ENCODE results near the gene SLC45A1.
"Not testable (repeated sequence)": the region's sequence is repeated elsewhere in the genome, so short reads cannot be mapped to it uniquely, and the experiment has no call there.

The SLC45A1 gene

GRCh38 chr1:8367571-8368194 lies 49.8 kb downstream of the SLC45A1 start:
- no peak for DNase-seq (ENCODE audit: low spot score)

DNA sequence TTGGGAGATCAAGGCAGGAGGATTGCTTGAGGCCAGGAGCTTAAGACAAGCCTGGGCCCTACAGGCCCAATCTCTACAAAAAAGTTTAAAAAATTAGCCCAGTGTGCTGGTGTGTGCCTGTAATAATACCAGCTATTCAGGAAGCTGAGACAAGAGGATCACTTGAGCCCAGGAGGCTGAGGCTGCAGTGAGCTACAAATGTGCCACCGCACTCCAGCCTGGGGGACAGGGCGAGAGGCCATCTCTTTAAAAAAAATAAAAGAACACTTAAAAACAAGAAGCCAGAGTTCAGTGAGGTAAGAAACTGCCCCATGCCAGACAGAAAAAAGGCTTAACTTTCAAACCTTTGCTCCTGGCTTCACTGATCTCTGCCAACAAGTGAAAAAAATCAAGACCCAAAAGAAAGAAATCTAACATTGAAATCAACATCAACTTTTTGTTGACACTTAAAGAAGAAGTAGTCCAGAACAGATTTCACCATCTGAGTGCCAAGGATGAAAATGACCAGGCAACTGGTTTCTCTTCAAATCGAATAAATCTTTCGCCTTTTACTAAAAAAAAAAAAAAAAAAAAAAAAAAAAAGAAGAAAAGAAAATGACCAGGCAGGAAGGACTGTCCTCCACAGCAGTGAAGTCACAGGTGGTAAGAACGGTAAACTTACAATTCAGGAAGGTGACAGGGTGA lies 51.2 kb downstream of the SLC45A1 start:
- no peak for DNase-seq (ENCODE audit: low spot score)

DNA sequence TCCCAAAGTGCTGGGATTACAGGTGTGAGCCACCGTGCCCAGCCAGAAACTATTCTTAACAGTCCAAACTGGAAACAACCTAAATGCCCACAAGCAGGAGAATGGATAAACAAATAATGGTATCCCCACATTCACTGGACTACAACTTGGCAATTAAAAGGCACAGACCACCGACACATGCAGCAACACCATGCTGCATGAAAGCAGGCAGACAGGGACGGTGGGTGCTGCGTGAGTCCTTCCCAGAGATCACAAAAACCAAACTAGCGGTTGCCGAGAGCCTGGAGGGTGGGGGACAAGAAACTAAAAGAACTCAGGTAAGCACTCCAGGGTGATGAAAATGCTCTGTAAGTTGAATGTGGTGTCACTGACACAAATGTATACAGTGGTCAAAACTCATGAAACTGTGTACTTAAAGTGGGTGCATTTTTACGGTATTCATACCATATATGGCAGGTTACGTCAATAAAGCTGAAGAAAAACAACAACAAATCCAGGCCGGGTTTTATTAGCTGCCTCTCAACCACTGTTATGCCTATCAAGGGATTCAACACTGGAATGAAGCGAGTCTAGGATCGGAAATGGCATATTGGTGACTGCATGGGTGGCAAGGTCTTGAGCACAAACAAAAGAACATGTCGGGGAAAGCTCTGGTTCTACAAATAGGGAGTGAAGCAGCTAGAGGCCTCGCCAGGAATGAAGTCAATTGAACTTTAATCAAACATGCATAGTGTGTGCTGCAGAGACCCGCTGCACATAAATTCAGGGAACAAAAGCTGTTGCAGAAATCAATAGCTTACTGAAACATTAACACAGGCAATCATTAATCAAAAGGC lies 52.4 kb downstream of the SLC45A1 start:
- no peak for DNase-seq (ENCODE audit: low spot score)

DNA sequence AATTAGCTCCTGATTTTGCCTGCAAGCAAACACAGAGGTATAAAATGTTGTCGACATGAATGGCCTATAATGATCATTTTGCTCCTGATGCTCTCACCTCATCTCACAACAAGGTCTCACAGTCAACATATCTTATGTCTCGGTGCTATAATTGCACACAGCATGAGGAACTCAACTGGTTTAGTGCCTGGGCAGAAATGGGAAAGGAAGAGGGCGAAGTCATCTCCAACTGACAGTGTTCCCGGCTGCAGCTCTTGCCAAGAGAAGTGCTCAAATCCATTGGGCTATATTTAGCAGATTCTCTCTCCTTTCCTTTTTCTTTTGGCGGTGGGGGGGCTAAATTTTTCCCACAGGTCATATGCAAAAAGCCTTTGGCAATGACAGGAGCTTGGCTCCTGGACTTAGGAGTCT lies 53.0 kb downstream of the SLC45A1 start:
- no peak for DNase-seq (ENCODE audit: low spot score)

DNA sequence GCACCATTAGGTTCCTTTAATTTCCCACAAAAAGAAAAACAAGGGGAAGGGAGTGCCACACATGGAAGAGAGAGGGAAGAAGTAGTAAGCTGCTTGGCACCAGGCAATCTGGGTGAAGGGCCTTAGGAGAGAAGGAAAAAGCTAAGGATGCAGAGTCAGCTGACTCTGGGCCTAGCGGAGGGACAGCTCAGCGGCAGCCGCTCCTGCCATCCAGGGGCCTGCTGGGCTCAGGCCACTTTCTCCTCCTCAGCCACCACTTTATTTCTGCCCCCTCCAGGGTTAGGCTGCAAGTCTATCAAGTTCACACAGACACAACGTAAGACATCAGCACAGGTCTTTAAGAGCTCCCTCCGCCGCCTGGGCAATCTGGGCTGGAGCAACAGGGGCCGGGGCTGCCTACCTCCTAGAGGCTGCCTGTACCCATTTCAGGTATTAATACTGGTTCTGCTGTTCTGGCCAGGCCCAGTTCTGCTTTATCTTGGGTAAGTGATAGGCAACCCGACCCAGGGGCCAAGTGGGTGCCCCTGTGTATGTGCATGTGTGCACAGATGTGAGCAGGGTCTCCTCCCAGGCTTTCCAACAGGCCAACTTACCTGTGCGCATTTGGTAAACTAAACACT lies 53.6 kb downstream of the SLC45A1 start:
- no peak for DNase-seq (ENCODE audit: low spot score)

DNA sequence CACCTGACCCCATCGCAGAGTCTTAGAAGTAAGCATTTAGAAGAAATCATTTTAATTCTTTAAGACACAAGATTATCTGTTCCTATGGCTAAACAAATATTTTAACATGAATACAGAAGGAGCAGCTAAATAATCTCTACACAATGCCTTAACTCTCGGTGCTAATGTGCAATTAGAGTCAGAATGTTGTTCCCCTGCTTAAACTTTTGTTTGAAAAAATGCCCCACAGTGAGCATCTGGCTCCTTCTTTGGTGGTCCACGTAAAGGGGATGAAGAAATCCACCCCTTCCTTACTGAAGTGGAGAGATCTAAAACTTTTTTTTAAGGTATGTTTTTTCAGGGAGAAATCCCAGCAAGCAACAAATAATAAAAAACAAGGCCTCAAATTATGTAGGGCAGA lies 55.2 kb downstream of the SLC45A1 start:
- no peak for DNase-seq (ENCODE audit: low spot score)

DNA sequence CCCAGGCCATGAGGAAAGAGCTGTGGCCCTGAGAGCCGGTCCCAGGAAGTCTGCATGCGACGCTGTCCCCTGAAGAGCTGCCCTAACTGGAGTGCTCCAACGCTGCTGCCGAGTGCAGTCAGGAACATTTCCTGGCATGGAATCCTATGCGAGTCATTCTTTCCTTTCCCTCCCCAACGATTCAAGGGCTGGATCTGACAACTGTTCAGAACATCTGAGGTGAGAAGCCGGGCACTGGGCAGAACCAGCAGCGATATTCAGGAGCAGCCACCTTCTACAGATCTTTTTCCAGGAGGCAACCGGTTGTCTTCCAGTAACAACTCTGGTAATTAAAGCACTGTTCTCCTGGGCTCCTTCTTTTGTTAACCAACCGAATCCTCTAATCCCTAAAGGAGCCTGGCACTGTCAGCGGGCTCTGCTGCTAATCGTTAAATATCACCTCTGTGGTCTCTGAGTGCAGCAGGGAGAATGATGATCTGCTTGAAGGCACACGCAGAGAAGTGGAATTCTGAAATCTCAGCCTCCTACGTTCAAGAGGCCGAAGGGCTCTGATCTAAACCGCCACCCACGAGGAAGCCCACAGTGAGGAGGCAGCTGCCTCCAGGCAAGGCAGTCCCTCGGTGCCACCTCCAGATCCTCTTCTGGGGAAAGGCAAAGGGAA lies 55.8 kb downstream of the SLC45A1 start:
- no peak for DNase-seq (ENCODE audit: low spot score)

DNA sequence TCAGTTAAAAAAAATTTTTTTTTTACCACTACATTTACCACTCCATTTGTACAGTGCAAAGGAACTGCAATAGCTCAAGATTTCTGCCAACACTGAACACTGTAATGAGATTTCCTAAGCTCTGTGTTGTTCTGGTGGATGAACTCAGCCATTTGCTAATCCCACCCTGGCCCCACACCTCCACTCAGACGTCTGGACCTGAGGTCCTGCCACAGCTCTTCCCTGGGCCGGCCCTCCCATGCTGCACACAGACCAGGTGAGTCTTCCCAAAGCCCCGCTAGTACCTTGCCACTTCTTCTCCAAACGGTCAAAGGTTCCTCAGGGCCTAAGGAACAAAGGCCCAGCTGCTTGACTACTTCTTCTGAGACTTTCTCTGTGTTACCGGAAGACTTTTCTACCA lies 56.4 kb downstream of the SLC45A1 start:
- DNase-seq (ENCODE audit: low spot score): no peak

DNA sequence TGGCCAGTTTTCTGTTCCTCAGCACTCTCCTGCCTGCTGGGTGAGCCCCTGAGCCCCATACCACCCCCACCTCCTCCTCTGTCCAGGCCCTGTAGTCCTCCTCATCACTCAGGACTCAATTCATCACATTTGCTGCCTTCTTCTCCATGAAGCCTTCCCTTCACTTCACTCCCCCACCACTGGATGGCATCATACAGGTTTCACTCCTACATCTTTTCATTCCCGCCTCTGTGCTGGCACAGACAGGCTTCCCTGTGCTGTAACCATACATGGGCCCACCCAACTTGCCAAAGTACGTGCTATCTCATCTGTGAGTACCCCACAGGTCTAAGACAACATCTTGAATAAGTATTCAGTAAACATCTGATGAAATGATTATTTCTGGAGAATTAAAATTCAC lies 56.9 kb downstream of the SLC45A1 start:
- no peak for DNase-seq (ENCODE audit: low spot score)

- no peak for DNase-seq (ENCODE audit: low spot score)
These were observed 58.5 kb downstream of the SLC45A1 start for GRCh38 chr1:8376358-8376840.

GRCh38 chr1:8377271-8377981 lies 59.5 kb downstream of the SLC45A1 start:
- DNase-seq (ENCODE audit: low spot score): no peak

DNA sequence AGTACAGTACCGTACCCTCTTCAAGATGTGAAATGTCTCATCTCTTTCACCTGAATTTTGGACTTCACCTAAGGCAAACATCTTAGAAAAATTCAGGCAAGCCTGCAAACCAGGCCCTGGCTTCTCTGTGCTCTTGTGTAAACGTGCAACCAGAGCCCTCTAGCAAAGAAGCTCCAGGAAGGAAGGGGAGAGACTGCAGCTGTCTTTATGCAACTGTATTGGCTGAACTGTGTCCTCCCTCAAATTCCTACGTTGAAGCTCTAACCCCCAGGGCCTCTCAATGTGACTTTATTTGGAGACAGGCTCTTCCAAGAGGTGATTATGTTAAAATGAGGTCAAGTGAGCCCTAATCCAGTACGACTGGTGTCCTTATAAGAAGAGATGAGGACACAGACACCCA lies 60.3 kb downstream of the SLC45A1 start:
- no peak for DNase-seq (ENCODE audit: low spot score)

DNA sequence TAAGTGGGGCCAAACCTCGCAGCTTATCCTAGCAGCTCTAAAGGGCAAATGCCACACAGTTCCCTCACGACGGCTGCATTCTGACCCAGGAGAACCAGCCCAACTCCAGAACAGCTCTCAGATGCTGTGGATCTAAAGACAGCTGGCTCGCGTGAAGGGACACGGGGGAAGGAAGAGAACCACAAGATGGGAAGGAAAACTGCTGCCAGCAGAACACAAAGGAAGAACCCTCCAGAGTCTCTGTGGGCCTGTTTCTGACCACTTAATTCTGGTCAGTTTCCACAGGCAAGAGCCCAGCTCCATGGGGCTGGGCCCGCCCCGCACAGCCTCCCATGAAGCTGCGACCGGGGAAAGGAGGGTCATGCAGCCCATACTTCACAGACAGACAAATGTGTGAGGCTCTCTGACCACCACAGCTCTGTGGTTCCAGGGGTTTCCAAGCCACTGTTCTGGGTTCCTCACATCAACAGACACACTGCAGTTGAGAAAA lies 61.1 kb downstream of the SLC45A1 start:
- DNase-seq (ENCODE audit: low spot score): no peak

DNA sequence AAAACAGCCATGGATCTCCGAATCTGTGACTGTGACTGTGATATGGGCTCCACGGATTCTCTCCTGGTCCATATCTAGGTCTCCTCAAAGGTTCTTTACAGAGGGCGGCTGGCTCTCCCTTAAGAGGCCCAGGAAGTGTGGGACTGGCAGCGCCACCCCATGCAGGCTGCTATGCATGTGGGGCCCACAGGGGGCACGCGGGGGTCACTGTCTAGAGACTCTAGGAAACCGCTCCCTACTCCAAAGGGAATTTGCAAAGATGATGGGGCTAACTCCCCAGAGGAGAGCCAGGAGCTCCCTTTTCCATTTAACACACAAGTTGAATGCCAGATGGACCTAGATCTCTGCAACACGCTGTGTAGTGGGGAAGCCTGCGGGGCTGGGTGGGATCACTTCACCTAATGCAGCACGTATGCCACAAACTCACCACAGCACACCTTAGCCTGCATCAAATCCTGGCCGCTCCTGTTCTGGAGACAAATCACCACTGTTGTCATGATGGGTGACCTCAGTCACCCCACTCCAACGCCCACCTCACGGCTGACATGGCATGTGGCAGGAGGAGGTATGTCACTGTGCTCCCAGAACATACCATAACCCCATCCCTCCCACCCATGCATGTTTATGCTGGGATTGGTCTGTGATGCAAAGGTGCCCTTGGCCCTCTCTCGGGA lies 61.7 kb downstream of the SLC45A1 start:
- DNase-seq (ENCODE audit: low spot score): no peak

GRCh38 chr1:8380310-8380709 lies 62.4 kb downstream of the SLC45A1 start:
- not testable (repeated sequence) for DNase-seq (ENCODE audit: low spot score)

DNA sequence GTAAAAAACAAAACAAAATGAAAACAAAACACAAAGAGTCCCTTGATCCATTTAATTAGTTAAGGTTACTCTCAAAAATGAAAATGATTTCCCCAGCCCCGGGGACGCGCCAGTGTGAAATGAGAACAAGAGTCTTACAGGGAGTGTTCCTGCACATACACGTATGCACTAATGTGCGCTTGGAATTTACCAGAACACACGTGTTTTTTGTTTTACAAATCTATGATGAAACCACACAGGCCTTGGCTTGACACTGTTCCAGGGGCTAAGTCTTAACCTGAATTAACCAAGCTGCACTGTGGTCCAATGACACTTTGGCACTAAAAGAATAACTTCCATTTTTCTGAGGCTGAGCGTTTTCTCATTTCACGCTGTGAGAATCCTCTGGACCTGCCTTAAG lies 63.7 kb downstream of the SLC45A1 start:
- DNase-seq (ENCODE audit: low spot score): no peak

DNA sequence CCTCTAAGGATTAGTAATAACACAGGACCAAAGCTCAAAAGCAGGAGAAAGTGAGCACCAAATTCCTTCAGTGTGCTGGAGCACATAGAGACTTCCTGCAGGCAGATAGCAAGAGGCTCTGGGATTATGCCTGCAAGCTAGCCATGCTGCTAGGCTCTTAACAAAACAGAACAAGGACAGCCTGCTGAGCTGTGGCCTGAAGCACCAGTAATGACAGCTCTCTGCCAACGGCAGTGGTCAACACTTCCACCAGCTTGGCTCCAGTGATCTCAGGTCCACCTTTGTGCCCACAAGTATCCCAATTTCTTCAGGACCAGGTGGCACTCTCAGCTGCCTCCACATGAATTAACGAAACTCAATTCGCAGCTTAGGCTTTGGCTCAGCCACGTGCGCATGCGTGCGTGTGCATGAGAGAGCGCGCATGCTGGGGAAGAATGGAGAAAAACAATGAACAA lies 64.2 kb downstream of the SLC45A1 start:
- no peak for DNase-seq (ENCODE audit: low spot score)

- no peak for DNase-seq (ENCODE audit: low spot score)
These were observed 64.9 kb downstream of the SLC45A1 start for GRCh38 chr1:8382608-8383505.

GRCh38 chr1:8384088-8384487 lies 66.2 kb downstream of the SLC45A1 start:
- no peak for DNase-seq (ENCODE audit: low spot score)
